ENCODE measurements around the gene CD80.
"Not testable (repeated sequence)": the region's sequence is repeated elsewhere in the genome, so short reads cannot be mapped to it uniquely, and the experiment has no call there.

Gene CD80

DNA sequence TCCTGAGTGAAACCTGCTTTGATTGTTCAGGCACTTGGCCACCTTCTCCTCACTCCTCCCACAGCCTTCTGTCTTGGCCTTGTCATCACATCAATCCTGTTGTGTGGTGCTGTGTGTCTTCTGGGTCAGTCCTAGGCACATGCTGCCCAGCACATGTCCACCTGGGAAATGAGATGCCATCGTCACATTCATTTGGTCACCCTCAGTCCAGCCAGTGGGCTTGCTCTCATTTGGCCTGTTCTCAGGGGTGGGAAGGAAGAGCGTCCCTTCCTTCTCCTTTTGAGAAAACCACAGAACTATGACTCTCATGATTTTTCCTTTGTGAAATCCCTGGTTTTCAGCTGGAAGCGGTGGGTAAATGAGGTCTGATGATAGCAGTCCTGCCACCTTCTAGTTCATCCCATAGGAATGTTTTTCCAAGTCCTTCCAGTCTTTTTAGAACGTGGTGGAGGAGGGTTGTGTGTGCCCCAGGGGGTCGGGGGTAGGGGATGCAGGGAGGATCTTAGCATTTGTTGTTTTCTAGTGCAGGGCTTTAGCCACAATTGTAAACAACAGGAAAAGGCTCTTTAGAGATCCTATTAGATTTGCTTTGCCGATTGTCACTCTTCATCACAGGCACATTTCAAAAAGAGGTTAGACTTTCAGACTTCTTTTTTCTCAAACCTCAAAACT is 29.8 kb upstream of the CD80 start:
- Mint-ChIP-seq H3K9me3 (no peaks in the 10 kb centered on the region), H3K36me3 (peaks cover 2% of the 10 kb centered on the region), H3K27me3 (peaks cover 11% of the 10 kb centered on the region), H3K4me1 (no peaks in the 10 kb centered on the region), H3K4me3 (no peak overlapping the region), H3K27ac (no peak overlapping the region)

DNA sequence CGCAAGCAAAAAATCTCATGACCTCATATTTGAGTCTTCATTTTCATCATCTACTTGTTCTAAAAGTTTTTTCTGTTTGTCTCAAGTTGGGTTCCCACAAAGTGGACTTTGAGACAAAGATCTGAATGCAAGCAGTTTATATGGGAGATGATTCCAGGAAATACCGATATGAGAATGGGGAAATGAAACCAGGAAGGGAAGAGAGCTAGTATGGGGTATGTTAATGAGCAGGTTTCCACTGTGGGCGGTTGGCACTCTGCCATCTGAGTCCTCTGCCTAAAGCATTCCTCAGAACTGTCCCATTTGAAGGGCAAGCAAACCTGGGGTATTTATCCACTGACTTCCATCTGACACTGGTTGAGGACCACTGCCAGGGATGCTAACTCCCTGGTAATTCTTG is 28.7 kb upstream of the CD80 start:
- no peak overlapping the region for H3K27ac Mint-ChIP-seq
- H3K9me3 Mint-ChIP-seq = no peaks in the 10 kb centered on the region
- peaks cover 2% of the 10 kb centered on the region for H3K36me3 Mint-ChIP-seq
- peaks cover 10% of the 10 kb centered on the region for H3K27me3 Mint-ChIP-seq
- no peaks in the 10 kb centered on the region for H3K4me1 Mint-ChIP-seq
- H3K4me3 Mint-ChIP-seq = no peak overlapping the region

DNA sequence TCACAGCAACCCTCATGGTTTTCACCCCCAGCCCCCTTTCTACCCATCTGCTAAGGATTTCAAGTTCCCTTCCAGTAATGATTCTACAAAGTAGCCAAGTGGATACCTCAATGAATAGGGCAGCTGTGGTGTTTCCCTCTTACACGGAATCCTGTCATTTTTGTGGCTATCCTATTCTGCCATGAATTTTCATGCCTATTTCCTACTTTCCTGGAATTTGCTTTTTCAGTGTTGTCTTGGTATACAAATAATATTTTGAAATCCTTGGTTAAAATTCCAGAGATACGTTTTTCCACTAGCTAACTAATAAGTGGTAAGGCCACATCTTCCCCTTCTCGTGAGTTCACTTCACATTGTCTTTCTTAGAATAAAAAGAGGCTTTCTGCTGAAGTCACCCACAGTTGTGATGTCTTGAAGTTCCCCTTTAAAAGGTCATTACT is 27.3 kb upstream of the CD80 start:
- H3K27me3 Mint-ChIP-seq = peaks cover 12% of the 10 kb centered on the region
- H3K9me3 Mint-ChIP-seq = no peaks in the 10 kb centered on the region
- peaks cover 5% of the 10 kb centered on the region for H3K4me1 Mint-ChIP-seq
- peaks cover 2% of the 10 kb centered on the region for H3K36me3 Mint-ChIP-seq
- H3K27ac Mint-ChIP-seq = no peak overlapping the region
- no peak overlapping the region for H3K4me3 Mint-ChIP-seq

DNA sequence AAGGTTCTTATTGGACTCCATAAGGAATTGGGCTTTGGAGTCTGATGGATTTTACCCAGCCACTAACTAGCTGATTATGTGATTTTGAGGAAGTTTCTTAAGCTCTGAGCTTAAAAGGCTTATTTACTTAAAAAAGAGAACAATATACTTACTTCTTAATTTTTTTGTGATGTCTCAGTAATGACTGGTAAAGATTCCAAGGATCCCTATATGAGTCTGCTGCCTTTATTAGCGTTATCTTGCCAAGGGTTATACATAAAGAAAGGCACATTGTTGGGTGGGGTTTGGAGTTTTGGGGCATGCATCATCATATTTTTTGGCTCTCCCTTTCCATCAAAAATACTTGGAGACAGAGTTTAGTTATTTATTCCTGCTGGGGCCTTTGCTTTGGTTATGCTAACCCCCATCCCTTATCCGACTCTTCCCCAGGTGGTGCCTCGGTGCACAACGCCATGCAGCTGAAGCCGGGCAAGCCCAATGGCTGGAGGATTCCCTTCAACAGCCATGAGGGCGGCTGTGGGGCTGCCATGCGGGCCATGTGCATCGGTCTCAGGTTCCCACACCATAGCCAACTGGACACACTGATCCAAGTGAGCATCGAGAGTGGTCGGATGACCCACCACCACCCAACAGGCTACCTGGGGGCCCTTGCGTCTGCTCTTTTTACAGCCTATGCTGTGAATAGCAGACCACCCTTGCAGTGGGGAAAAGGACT is 26.6 kb upstream of the CD80 start:
- Mint-ChIP-seq H3K36me3 (peaks cover 2% of the 10 kb centered on the region), H3K27ac (no peak overlapping the region), H3K4me3 (no peak overlapping the region), H3K27me3 (peaks cover 12% of the 10 kb centered on the region), H3K9me3 (no peaks in the 10 kb centered on the region), H3K4me1 (peaks cover 5% of the 10 kb centered on the region)

DNA sequence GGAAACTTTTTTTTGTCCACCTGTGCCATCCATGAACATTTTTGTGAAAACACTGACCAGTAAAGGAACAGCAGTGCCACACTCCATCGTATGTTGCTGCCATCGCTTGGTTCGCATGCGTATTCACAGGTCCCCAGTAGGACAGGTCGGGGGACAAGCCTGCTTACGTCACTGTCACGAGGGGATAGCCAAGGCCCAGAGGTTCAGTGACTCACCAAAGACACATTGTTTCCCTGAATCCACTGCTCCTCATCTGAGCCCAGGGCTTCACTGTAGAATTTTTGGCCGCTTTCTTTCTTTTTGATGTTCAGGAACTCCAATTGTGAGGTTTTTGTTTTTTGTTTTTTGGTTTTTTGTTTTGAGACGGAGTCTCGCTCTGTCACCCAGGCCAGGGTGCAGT is 25.8 kb upstream of the CD80 start:
- H3K27ac Mint-ChIP-seq = no peak overlapping the region
- H3K27me3 Mint-ChIP-seq = peaks cover 13% of the 10 kb centered on the region
- no peaks in the 10 kb centered on the region for H3K9me3 Mint-ChIP-seq
- H3K4me3 Mint-ChIP-seq = no peak overlapping the region
- peaks cover 2% of the 10 kb centered on the region for H3K36me3 Mint-ChIP-seq
- peaks cover 5% of the 10 kb centered on the region for H3K4me1 Mint-ChIP-seq

DNA sequence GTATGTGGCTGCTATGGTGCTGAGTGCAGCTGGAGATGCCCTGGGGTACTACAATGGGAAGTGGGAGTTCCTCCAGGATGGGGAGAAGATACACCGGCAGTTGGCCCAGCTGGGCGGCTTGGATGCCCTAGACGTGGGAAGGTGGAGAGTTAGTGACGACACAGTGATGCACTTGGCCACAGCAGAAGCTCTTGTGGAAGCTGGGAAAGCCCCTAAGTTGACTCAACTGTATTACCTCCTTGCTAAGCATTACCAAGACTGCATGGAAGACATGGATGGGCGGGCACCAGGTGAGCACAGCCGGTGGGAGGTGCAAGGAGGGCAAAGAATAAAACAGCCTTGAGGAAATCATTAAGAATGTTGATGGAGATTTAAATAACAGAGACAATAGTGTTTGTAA is 22.8 kb upstream of the CD80 start:
- Mint-ChIP-seq H3K27ac (no peak overlapping the region), H3K36me3 (no peaks in the 10 kb centered on the region), H3K4me1 (peaks cover 15% of the 10 kb centered on the region), H3K4me3 (no peak overlapping the region), H3K9me3 (no peaks in the 10 kb centered on the region), H3K27me3 (peaks cover 13% of the 10 kb centered on the region)

DNA sequence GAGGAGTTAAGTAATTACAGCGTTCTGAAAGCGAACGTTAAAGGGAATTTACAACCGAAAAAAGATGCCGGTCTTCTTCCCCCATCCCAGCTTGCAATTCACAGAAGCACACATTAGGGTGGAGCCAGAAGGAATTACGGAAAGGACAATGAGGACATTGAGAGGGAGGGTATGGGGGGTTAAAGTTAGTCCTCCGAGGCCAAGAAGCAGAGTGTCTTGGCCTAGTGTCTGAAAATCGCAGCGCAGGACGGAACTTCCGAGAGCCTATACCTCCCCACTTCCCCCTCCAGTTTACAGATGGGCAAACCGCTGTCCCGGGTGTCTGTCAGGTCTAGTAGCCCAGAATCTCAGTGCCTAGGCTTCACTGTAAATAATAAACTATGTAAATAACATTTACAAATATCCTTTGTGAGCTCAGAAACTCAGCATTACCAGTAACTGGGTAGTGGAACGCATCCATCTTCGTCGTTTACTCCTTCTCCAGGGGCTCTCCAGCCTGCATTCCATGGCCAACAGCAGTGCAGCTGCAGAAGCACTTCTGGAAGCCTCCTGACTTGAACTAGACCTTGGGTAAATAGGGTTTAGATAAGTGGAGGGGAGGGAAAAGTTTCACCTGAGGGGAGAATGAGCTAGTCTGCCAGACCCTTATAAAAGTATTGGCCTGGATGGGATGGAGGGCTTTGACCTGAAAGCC is 20.8 kb upstream of the CD80 start:
- no peaks in the 10 kb centered on the region for H3K9me3 Mint-ChIP-seq
- H3K27me3 Mint-ChIP-seq = peaks cover 14% of the 10 kb centered on the region
- H3K27ac Mint-ChIP-seq = no peak overlapping the region
- H3K4me3 Mint-ChIP-seq = peak overlapping the region; percentile 91
- H3K4me1 Mint-ChIP-seq = peaks cover 15% of the 10 kb centered on the region
- H3K36me3 Mint-ChIP-seq = no peaks in the 10 kb centered on the region

DNA sequence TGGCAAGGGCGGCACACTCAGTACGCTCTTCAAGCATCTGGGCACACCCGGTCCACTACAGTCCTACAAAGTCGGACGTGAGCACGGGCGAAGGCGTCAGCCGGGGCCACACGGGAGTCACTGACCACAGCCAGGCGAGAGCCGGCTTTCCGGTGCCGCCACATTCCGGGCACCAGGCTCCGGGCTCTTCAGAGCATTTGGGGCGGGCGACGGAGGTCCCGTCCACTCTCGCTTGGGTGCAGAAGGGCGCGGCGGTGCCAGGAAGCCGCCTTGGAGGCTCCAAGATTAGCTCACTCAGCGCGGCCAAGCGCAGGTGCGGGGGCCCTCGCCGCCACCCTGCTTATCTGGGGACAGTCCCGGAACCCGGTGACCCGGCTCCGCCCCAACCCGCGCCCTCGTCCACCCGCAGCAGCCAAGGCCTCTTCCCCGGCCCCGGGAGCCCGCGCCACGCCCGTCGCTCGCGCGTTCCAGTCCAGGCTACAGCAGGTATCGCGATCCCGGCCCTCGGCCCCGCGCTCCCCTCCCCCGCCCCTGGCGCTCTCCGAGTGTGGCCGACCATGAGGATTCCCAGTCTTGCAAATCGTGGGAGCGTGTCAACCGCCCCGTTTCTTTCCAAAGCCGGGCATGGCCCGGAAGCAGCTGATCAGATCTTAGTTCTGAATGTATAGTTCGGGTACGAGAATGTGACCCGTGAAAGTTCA is 20.1 kb upstream of the CD80 start, which contains the start of gene ADPRH:
TSS of gene ADPRH (plus strand) at position 127 of the 701 bp plus-strand sequence. CDS start 2,678 bp downstream, outside the sequence.
- Mint-ChIP-seq H3K9me3 (no peaks in the 10 kb centered on the region), H3K27ac (no peak within 1 kb of the TSS), H3K4me1 (peaks cover 15% of the 10 kb centered on the region), H3K4me3 (peak within 1 kb of the TSS; percentile 91), H3K36me3 (no peaks in the 10 kb centered on the region), H3K27me3 (peaks cover 14% of the 10 kb centered on the region)

DNA sequence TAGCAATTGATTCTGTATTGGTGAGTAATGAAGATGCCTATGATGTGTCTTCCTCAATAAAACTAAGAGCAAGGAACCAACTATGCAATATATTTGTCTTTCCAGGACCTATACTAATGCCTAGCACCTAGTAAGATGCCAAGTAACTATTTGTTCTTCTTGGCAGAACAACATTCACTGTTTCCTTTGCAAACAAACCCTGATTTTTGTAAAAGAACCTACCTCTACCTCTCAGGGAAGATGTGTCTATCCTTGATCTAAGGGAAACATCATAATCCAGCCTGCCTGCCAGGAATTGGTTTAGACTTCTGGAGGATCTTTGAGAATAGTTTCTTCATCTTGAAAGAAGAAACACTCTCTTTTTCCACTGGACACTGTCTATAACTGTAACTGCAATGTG is 16.1 kb upstream of the CD80 start:
- H3K27ac Mint-ChIP-seq = no peak overlapping the region
- no peaks in the 10 kb centered on the region for H3K36me3 Mint-ChIP-seq
- H3K27me3 Mint-ChIP-seq = peaks cover 10% of the 10 kb centered on the region
- no peaks in the 10 kb centered on the region for H3K9me3 Mint-ChIP-seq
- H3K4me1 Mint-ChIP-seq = peaks cover 9% of the 10 kb centered on the region
- H3K4me3 Mint-ChIP-seq = no peak overlapping the region

DNA sequence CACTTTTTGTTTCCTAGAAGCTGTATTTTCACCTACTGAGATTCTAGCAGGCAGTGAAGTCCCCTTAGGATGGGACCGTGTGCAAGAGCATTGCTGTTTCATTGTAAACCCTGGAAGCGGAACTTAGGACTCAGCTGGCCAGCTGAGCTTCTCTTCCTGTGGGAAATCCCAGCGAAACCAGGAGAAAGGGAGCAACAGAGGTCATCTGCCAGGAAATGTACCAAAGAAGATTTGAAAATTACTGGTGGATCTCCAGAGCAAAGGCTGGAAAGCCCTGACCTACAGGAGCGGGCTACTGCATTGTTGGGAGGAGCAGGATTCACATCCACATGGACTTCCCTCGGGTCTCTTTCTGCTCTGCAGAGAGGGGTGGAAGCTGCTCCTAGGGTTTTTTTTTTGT is 12.3 kb upstream of the CD80 start:
- Mint-ChIP-seq H3K4me1 (no peaks in the 10 kb centered on the region), H3K27ac (no peak overlapping the region), H3K9me3 (no peaks in the 10 kb centered on the region), H3K4me3 (no peak overlapping the region), H3K27me3 (peaks cover 5% of the 10 kb centered on the region), H3K36me3 (no peaks in the 10 kb centered on the region)

DNA sequence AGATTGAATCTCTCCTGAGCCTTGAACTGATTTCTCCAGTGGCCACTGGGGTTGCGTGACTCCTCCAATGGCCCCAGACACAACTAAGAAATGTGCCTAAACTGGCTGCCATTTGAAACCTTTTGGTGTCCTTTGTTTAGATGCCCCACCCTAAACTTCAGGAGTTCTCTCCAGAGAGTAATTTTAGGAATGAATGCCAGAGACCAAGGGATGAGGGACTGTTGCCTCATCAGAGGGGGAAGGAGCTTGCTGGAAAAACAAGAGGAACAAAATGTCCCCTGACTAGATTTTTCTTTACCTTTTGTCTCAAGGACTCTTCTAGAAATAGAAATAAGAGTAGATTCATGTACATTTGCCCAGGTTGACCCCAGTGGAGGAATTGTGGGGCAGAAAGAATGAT is 11.8 kb upstream of the CD80 start:
- Mint-ChIP-seq H3K27ac (no peak overlapping the region), H3K36me3 (no peaks in the 10 kb centered on the region), H3K4me3 (no peak overlapping the region), H3K4me1 (no peaks in the 10 kb centered on the region), H3K9me3 (no peaks in the 10 kb centered on the region), H3K27me3 (peaks cover 4% of the 10 kb centered on the region)

DNA sequence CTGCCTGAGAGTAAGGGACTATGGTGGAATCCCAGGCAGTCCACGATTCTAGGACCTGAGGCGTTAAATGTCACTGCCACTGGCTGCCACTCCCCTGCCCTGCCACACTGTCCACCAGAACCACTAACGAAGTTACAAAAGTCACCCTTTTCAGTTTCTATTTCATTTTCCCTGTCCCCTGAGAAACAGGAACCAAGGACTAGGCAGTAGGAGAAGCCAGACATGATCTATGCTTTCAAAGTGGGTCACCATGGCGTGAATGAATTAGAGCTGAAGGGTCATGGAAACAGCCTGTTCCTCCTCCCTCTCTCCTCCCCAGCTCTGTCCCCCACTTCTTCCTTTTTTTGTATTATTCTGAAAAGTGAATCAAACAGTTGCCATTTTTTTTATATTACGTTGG is 10.8 kb upstream of the CD80 start:
- Mint-ChIP-seq H3K27me3 (peaks cover 4% of the 10 kb centered on the region), H3K4me1 (no peaks in the 10 kb centered on the region), H3K27ac (no peak overlapping the region), H3K36me3 (no peaks in the 10 kb centered on the region), H3K4me3 (no peak overlapping the region), H3K9me3 (no peaks in the 10 kb centered on the region)

DNA sequence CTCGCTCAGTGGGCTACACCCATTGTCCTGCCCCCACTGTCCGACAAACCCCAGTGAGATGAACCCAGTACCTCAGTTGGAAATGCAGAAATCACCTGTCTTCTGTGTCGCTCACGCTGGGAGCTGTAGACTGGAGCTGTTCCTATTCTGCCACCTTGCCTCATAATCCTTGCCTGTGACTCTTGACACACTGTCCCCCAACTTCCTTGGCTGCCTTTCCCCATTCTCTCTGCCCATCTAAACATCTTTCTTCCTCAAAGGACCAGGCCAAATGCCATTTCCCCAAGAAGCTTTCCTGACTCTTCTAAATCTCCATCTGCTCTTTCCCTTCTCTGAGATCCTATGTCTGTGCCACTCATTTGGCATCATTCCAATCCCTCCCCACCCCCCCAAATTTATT is 9.7 kb upstream of the CD80 start:
- Mint-ChIP-seq H3K4me1 (no peaks in the 10 kb centered on the region), H3K36me3 (no peaks in the 10 kb centered on the region), H3K9me3 (no peaks in the 10 kb centered on the region), H3K4me3 (no peak overlapping the region), H3K27me3 (peaks cover 4% of the 10 kb centered on the region), H3K27ac (no peak overlapping the region)

DNA sequence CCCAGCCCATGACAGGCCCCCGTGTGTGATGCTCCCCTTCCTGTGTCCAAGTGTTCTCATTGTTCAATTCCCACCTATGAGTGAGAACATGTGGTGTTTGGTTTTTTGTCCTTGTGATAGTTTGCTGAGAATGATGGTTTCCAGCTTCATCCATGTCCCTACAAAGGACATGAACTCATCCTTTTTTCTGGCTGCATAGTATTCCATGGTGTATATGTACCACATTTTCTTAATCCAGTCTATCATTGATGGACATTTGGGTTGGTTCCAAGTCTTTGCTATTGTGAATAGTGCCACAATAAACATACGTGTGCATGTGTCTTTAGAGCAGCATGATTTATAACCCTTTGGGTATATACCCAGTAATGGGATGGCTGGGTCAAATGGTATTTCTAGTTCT is 3.9 kb upstream of the CD80 start:
- not testable (repeated sequence) for H3K4me1 Mint-ChIP-seq, H3K27ac Mint-ChIP-seq, H3K36me3 Mint-ChIP-seq, H3K27me3 Mint-ChIP-seq, H3K4me3 Mint-ChIP-seq, H3K9me3 Mint-ChIP-seq

DNA sequence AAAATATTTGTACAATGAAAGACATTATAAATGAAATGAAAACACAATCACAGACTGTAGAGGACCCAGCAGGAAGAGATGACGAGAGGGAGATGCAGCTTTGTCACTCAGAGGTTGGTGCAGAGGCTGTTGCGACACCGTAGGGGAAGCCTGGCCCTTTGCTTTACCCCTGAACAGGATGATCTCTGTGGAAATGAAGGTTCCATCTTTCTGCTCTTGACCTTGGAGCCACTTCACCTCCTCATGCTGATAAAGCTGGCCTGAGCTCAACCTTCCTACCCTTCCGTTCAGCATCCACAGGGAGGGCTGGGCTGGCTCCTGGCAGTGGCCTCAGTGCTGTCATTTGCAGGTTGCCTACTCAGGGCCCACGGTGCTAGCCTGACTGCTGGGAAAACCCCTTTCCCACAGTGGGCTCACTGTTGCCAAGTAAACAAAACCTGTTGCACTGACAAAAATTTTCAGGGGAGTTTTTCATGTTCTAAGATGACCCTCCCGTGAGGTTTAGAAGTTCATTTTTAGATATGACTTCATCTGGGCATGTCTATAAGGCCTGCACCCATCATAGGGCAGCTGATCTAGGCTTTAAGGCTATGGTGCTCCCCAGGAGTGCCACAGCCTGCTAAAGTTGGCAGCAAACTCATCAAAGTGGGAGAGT is 3.0 kb upstream of the CD80 start:
- H3K4me3 Mint-ChIP-seq = no peak overlapping the region
- H3K36me3 Mint-ChIP-seq = no peaks in the 10 kb centered on the region
- no peak overlapping the region for H3K27ac Mint-ChIP-seq
- no peaks in the 10 kb centered on the region for H3K27me3 Mint-ChIP-seq
- H3K9me3 Mint-ChIP-seq = no peaks in the 10 kb centered on the region
- H3K4me1 Mint-ChIP-seq = peaks cover 9% of the 10 kb centered on the region

Measured in activated naive CD4-positive, alpha-beta T cell treated with anti-CD3 and anti-CD28 coated beads, Interleukin-2, amount 50 U/mL, for 24 hours (primary cell).